ENCODE measurements around the gene WDR26.

The WDR26 gene

DNA sequence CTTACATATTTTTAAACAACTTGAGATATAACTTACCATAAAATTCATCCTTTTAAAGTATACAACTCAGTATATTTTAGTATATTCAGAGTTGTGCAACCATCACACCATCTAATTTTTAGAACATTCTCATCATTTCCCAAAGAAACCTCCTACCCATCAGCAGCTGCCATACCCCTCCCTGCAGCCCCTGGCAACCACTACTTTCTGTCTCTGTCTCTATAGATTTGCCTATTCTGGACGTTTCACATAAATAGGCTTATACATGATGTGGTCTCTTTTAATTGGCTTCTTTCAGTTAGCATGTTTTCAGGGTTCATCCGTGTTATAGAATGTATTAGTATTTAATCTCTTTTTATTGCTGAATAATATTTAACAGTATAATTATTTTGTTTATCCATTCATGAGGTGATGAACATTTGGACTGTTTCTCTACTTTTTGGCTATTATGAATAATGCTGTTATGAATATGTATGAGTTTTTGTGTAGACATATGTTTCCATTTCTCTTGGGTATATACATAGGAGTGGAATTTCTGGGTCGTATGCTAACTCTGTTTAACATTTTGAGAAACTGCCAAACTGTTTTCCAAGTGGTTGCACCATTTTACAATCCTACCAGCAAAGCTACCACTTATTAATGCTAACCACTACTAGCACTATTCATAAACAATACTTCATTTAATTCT lies 29.5 kb downstream of the WDR26 start:
- Histone ChIP-seq H3K4me1 (peaks cover 0 to 11% (median 4%) of the 10 kb centered on the region in 4 donors), H3K36me3 (peaks cover 67 to 88% (median 79%) of the 10 kb centered on the region in 3 donors), H3K27me3 (no peaks in the 10 kb centered on the region), H3K27ac (no peak overlapping the region), H3K4me3 (no peak overlapping the region), H3K9me3 (no peaks in the 10 kb centered on the region)
- intact Hi-C loops (cut with DNase I; ENCODE audit: low total_unique reads), result no loop called here
- TF ChIP-seq, protein P1, sequence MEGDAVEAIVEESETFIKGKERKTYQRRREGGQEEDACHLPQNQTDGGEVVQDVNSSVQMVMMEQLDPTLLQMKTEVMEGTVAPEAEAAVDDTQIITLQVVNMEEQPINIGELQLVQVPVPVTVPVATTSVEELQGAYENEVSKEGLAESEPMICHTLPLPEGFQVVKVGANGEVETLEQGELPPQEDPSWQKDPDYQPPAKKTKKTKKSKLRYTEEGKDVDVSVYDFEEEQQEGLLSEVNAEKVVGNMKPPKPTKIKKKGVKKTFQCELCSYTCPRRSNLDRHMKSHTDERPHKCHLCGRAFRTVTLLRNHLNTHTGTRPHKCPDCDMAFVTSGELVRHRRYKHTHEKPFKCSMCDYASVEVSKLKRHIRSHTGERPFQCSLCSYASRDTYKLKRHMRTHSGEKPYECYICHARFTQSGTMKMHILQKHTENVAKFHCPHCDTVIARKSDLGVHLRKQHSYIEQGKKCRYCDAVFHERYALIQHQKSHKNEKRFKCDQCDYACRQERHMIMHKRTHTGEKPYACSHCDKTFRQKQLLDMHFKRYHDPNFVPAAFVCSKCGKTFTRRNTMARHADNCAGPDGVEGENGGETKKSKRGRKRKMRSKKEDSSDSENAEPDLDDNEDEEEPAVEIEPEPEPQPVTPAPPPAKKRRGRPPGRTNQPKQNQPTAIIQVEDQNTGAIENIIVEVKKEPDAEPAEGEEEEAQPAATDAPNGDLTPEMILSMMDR (IDR thresholded peaks at IDR 0.05), result no peak
- no peak for DNase-seq

DNA sequence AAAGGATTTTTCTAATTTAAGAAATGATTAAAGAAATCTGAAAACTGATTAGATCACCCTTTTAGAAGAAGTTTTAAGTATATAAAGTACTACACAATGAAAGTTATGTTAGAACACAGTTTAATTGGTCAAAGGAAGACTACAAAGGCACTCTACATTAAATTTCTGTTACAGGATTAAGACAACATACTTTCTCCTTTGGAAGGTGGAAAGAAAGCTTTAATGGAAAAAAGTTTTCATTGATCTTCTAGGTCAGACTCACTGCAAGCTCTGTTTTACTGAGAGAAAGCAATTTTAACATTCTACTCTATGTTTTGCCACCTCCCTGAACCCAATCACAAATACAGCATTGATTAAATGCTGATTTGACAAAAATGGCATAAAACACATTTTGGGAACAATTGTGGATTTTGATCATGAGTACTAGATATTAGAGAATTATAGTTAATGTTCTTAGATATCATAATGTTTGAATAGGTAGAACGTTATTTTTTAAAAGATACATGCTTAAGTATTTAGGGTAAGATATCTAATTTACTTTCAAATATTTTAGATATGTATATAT lies 32.0 kb downstream of the WDR26 start:
- TF ChIP-seq, protein P1 (IDR thresholded peaks at IDR 0.05), result no peak
- H3K27me3 ChIP-seq, result no peaks in the 10 kb centered on the region
- DNase-seq, result no peak
- intact Hi-C loops (cut with DNase I; ENCODE audit: low total_unique reads), result no loop called here
- H3K4me3 ChIP-seq, result no peak overlapping the region
- H3K4me1 ChIP-seq, result peaks cover 0 to 1% (median 0%) of the 10 kb centered on the region in 4 donors
- no peak overlapping the region for H3K27ac ChIP-seq
- peaks cover 77 to 93% (median 77%) of the 10 kb centered on the region in 3 donors for H3K36me3 ChIP-seq
- H3K9me3 ChIP-seq, result no peaks in the 10 kb centered on the region

DNA sequence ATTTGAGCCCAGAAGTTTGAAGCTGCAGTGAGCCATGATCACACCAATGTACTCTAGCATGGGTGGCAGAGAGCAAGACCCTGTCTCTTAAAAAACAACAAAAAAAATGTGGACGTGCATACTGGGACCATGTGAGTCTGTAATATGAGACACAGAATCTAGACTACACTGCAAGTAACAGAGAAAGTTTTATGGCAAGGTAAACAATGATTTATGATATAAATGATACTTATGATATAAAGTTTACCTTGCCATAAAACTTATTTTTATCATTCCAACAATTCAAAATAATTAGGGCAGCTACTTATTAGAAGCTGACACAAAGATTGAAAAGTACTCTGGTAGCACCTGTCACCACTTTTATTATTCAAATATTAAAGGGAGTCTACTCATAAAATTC lies 34.7 kb downstream of the WDR26 start:
- intact Hi-C loops (cut with DNase I; ENCODE audit: low total_unique reads), result no loop called here
- Histone ChIP-seq H3K4me3 (no peak overlapping the region), H3K36me3 (peaks cover 92 to 95% (median 92%) of the 10 kb centered on the region in 3 donors), H3K4me1 (no peaks in the 10 kb centered on the region), H3K27me3 (no peaks in the 10 kb centered on the region), H3K9me3 (no peaks in the 10 kb centered on the region), H3K27ac (no peak overlapping the region)
- TF ChIP-seq, protein P1 (IDR thresholded peaks at IDR 0.05), result no peak
- DNase-seq, result no peak

DNA sequence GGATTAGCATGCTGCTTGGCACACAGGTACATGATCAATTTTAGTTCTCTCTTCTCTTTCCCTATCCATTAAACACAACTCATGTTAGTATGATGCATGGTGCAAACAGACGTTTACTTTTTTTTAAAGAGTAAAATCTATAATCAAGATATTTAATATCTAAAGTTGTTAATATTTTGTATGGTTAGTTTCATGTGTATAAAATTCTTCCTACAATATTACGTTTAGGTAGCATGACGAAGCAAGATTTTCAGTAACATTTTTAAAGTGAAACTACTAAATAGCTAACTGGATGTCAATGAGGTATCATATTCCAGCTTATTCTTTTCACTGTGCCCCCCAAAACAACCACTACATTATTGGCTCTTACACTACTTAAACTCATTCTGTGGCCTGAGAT lies 41.3 kb downstream of the WDR26 start:
- no peak overlapping the region for H3K4me3 ChIP-seq
- H3K4me1 ChIP-seq, result no peaks in the 10 kb centered on the region
- no peaks in the 10 kb centered on the region for H3K9me3 ChIP-seq
- peaks cover 89 to 97% (median 97%) of the 10 kb centered on the region in 3 donors for H3K36me3 ChIP-seq
- intact Hi-C loops (cut with DNase I; ENCODE audit: low total_unique reads), result no loop called here
- H3K27me3 ChIP-seq, result no peaks in the 10 kb centered on the region
- H3K27ac ChIP-seq, result no peak overlapping the region
- TF ChIP-seq, protein P1 (IDR thresholded peaks at IDR 0.05), result no peak
- DNase-seq, result no peak

DNA sequence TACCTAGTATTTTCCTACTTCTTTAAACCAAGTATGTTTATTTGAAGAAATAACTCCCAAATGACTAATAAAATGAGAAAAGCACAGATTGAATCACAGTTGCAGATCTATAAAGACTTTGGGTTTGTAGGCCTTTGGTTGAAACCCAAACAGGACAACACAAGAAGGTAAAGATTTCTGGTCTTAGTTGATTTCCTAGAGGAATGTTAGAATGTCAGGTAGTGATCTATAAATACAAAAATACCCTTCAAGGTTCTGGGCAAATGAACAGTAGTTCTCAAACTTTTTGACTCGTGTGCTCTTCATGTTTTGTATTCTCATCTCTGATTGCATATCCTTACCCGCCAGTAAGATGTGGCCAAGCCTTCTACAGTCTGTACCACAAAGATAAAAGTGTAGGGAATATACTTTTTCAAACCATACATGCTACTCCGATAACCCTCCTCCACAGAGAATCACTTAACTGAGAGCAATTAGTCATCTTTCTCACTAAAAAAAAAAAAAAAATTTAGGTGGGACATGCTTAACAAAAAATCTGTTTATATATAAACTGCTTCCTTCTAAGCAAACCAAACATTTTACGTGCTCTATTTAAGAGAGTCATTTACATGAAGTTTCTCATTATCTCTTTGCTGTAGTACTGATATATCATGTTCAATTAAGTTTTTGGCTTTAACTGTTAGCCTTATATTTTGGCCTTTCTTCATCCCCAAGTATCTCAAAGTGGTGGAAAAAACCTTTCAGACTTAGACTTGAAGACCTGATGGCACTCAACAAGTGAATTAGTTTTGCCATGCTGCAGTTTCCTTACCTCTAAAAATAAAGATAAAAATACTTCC lies 42.0 kb downstream of the WDR26 start:
- Histone ChIP-seq H3K9me3 (no peaks in the 10 kb centered on the region), H3K4me1 (no peaks in the 10 kb centered on the region), H3K27me3 (no peaks in the 10 kb centered on the region), H3K36me3 (peaks cover 82 to 97% (median 90%) of the 10 kb centered on the region in 3 donors), H3K27ac (no peak overlapping the region), H3K4me3 (no peak overlapping the region)
- DNase-seq, result no peak
- intact Hi-C loops (cut with DNase I; ENCODE audit: low total_unique reads), result no loop called here
- TF ChIP-seq, protein P1 (IDR thresholded peaks at IDR 0.05), result no peak
